ENCODE measurements around the gene CFAP43.

CFAP43 gene

GRCh38 chr10:104130041-104130440 lies 102.1 kb downstream of the CFAP43 start:
- no peak for DNase-seq

DNA sequence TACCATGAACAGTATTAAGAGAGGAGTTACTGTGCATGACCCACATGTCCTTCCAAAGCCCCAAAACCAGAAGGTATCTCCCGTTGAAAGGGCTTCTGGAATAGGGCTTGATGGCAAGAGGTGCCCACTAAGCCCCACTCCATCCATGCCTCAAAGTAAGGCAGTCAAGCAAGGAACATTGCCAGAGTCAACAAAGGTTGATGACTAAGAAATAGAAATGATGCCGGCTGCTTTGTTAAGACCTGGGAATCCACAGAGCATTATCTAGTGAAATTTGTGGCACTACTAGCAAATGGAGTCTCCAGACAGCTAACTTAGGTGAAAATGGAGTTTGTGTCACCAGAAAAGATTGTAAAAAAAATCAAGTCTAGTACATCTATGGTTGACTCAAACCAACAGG lies 104.0 kb downstream of the CFAP43 start:
- DNase-seq = no peak

GRCh38 chr10:104127411-104127810 lies 104.8 kb downstream of the CFAP43 start:
- no peak for DNase-seq

GRCh38 chr10:104123397-104123796 lies 108.8 kb downstream of the CFAP43 start:
- DNase-seq = no peak

DNA sequence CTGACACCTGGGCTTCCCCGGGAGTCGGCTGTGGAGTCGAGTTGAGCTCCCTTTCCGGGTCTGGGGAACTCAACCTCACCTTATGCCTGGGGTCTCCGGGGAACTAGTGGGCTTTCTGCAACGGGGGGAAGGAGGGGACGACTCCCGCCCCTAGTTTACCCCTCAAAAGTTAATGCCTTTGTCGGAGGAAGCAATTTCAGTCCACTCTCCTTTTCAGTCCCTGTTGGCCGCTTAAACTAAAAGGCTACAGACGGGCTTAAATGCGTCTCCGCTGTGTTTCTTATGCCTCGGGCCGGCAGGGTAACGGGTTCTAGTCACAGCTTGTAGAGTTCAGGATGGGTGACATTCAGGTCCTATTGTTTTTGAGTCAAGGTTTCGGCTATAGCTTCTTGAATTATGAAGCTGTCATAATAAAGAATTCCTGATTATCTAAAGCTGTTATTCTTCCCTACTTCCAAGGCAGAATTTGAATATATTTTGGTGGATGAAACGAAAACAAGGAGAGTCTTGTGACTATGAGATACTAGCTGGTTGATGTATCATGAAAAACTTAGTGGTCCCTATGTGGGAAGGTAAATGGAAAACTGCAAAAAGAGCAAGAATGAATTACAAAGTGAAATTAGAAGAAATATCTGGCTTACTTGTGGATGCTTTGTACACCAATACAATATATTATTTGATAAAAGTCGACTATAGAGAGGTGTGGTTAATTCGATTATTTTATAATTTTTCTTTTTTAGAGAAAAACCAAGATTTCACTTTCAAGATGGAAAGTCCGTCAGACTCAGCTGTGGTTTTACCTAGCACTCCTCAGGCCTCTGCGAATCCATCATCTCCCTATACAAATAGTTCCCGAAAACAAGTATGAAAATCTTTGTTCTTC lies 109.7 kb downstream of the CFAP43 start:
- DNase-seq = no peak

GRCh38 chr10:104121485-104122224 lies 110.5 kb downstream of the CFAP43 start, which contains the start of gene SFR1:
Gene SFR1, plus strand, starts transcription at chr10:104122171. Its CDS starts 13 bp downstream, at chr10:104122184.
- peak; percentile 89 for DNase-seq

DNA sequence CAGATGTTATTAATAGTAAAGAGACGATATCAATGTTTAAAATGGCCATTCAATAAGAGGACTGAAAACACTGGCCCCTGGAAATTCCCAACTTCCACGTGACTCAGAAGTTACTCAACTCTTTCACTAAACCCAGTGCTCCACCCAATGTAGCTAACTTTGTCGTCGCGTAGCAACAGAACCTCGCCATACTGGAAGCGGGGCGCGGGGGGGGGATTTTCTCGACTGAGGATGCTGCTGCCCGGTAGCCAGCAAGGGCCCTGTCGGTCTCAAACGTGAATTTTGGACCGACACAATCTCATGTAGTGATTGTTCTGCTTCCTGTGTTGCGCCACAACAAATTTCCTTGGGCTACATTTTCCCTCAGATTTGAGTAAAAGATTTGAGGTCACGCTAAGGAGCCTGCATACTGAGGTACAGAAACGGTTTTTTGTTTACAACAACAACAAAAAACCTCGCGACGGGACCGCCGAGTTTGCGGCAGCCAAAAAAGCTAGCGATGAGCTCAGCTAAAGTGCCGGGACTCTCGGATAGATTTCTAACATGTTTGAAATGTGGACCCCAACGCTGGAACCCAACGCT lies 111.2 kb downstream of the CFAP43 start:
- peak; percentile 17 for DNase-seq

- no peak for DNase-seq
Observed at GRCh38 chr10:104120512-104120902, 111.7 kb downstream of the CFAP43 start.

DNA sequence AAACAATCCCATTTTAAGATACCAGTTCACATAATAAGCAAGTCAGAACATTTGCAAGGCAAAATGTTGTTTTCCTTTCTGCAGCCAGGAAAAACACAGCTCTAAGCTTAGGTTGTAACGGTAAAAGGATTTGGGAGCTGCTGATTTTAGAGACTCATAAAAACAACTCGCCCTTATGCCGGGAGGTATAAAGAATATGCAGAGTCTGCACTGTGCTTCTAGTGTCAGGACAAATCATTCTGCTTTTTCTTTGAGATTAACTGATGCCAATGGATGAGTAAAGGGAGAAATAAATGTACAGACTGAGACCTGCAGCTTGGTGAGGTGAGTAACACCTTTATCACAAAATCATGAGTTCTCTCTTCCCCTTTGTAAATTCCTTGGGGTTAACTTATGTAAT lies 112.2 kb downstream of the CFAP43 start:
- no peak for DNase-seq

DNA sequence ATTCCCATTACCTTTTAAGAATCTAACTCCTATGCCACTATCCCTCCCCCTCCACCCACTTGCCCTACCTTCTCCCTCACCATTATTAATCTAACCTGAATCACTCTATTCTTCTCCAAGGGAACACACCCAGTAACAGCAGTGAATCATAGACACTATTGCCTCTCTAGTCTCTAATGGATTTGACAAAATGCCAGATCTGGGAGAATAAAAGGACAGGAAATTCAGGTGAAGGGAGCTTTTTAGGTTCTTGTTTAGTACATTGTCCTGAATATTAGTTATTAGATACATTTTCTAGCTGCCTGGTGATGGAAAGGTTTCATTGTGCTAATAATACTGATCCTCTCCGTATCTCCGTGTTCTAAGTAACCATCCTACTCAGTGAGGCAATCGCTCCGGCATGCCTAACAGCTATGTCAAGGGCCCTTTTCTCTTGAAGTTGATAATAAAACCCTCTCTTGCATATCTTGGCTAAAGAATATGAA lies 114.3 kb downstream of the CFAP43 start:
- no peak for DNase-seq

DNA sequence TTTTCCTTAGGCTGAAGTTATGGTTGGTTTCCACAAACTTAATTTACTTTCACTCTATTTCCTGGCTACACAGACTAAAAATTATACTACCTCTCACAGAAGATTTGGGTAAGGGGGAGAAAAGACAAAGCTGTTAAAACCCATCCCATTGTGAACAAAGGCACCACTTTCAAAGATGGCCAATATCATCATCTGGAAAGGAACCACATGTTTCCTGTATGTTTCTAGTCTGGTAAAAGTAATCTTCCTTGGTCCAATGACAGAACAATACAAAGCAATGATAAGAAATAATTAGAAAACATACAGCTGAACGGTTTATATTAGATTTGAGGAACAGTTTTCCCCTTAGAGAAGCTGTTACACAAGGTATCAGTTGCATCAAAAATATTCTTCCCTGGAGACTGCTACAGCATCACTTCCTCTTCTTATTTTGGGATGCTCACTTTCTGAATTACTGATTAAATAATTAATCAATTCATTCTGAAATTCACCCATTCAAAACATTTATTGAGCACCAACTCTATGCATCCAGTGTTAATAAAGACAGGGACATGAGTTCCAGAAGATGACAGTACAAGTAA lies 118.7 kb downstream of the CFAP43 start:
- DNase-seq = no peak

DNA sequence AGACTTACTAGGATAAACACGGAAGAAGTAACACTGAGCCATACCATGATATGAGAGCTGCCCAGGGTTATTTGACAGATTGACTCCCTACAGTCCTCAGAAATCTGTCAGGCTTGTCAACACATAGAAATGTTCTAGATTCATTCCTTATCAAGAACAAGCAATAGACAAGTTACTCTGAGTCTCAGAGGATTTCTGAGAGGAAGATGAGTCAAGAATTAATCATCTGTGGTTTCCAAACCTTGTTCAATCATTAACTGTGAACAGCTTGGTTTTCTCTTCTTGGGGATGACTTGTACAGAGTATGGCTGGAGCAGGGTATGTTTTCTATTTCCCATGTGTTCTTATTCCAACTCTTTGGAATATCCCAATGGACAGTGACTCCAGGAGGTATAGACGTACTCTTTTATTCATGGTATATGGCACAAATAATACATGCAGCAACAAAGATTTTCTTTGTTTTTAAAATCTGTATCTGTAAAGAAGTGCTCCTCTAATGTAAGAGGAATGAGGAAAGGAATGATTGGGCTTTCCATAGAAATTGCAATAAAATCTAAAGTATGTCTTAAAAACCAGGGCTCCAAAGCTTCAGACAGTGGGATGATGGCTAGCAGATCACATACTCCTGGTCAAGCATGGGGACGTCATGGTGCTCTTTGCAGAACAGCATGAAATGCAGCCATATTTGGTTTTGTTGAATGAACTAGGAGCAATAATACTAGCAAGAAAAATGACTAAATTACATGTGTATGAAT lies 122.1 kb downstream of the CFAP43 start:
- no peak for DNase-seq

- no peak for DNase-seq
Observed at GRCh38 chr10:104104926-104105325, 127.2 kb downstream of the CFAP43 start.

- no peak for DNase-seq
Observed at GRCh38 chr10:104104418-104104817, 127.7 kb downstream of the CFAP43 start.

- DNase-seq = no peak
Observed at GRCh38 chr10:104103956-104104355, 128.2 kb downstream of the CFAP43 start.

- DNase-seq = no peak
Observed at GRCh38 chr10:104101902-104102301, 130.3 kb downstream of the CFAP43 start.

GRCh38 chr10:104100795-104101194 lies 131.4 kb downstream of the CFAP43 start:
- no peak for DNase-seq

DNA sequence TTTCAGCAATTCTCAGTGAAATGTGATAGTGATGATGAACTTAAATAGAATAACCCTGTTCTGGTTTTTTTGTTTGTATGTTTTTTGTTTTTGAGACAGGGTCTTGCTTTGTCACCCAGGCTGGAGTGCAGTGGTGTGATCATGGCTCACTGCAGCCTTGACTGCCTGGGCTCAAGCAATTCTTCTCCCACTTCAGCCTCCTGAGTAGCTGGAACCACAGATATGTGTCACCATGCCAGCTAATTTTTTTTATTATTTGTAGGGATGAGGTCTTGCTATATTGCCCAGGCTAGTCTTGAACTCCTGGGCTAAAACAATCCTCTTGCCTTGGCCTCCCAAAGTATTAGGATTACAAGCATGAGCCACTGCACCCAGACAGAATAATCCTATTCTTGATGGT lies 132.2 kb downstream of the CFAP43 start:
- DNase-seq = no peak

DNA sequence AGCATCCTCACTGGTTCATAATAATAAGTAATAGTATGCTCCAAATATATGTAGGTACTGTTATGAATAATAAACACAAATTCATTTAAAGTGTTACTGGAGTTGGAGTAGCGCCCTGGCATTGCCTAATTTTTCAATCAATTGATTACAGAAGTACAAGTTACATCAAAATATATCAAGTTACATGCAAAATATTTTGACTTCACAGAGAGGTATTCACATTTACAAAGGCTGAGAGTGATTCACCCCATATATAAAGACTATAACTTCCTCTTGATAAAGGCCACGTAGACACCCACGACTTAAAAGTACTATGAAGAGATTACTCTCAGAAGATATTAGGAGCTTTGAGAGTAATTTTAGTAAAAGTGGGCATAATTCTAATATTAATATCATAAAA lies 132.9 kb downstream of the CFAP43 start:
- DNase-seq = no peak

DNA sequence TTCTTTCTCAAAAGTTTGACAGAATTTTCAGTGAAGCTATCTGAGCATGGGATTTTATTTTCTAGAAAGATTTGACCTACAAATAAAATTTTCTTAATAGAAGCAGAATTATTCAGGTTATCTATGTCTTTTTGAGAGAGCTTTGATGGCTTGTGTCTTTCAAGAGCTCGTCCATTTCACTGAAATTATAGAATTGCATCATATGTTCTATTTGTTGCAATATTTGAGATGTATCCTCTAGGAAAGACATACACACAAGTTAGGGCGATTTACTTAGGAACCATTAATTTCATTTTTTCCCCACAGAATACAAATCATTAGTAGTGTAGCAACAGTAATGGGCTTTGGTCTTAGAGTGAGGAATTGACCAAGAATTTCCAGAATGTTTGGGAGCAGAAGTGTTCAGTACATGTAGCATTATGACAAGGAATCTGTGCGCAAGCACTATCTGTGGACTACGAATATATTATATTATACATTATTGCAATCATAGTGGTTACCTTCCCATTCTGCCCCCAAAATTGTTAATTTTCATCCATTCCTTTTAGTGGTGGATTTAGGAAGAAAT lies 133.7 kb downstream of the CFAP43 start:
- DNase-seq = no peak

DNA sequence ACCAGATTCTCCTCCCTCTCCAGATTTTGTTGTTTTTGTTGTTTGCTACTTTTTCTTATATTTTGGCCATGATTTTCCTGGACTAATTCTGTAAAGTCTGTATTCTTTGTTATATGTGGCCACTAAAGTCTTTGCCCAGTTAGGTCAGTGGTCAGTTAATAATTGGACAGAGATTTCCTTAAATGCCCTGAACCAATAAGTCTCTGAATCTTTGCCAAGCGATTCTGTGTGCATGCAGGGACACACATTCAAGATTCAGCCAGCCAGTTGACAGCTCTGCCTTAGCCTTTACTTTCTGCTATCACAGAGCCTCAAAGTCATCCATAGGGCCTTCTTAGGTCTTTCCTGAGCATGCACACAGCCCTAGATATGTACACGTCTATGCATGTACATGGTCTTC lies 135.5 kb downstream of the CFAP43 start:
- no peak for DNase-seq

GRCh38 chr10:104092749-104093148 lies 139.4 kb downstream of the CFAP43 start:
- DNase-seq = no peak
